ENCODE results near the gene MACIR.
"Not testable (repeated sequence)": the region's sequence is repeated elsewhere in the genome, so short reads cannot be mapped to it uniquely, and the experiment has no call there.

MACIR gene

GRCh38 chr5:103258368-103258956, at the start of gene MACIR:
MACIR (plus strand) TSS chr5:103258763; CDS start chr5:103275920, 17,157 bp downstream.
- peak within 1 kb of the TSS; percentile 80 to 90 for H3K27ac Mint-ChIP-seq
- H3K9me3 Mint-ChIP-seq: no peaks in the 10 kb centered on the region
- peaks cover 31% of the 10 kb centered on the region for H3K4me1 Mint-ChIP-seq
- H3K4me3 Mint-ChIP-seq: peak within 1 kb of the TSS; percentile 85 to 96
- peak; percentile 92 for ATAC-seq
- DNase-seq: peak; percentile 90 to 95
- H3K27me3 Mint-ChIP-seq: peaks cover 22% of the 10 kb centered on the region

DNA sequence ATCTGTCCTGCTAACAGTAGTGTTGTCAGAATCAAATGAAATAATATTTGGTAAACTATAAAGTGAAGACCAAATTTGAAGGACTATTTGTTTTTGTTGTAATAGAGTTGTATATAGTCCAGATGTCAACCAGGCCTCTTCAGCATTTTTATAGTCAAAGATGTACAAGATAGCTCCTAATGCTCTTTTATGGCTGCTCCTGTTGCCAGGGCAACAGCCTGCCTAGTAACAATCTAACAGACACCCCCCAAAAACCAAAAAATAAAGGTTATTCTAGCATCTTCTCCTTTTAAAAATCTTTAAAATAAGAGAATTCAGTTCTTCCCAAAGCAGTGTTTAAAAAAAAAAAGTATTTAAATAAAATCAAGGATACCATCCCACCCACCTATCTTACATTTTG, 49.5 kb upstream of the MACIR start:
- Mint-ChIP-seq H3K27me3 (no peaks in the 10 kb centered on the region), H3K27ac (no peak overlapping the region)

DNA sequence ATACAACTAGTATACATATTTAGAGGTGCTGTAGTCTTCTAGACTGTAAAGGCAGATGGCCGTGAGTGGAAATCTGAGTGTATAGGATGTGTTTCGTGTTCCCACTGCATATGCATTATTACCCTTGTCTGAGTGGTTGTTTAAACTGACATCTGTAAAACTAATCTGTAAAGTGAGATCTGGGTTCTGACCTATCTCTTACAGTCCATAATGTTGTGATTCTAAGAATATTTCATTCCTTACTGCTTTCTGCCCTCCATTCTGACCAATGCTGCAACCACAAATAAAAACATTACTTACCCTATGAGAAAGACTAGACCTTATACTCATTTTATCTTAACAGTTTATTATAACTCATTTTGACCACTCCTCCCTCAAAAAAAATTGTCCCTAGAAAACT, 47.6 kb upstream of the MACIR start:
- DNase-seq (no peak), ATAC-seq (no peak)
- peaks cover 39% of the 10 kb centered on the region for H3K4me1 Mint-ChIP-seq
- peaks cover 0 to 4% of the 10 kb centered on the region in 2 donors for H3K9me3 Mint-ChIP-seq
- no peaks in the 10 kb centered on the region for H3K27me3 Mint-ChIP-seq
- no peak overlapping the region for H3K27ac Mint-ChIP-seq
- H3K4me3 Mint-ChIP-seq: no peak overlapping the region

More for the DNA sequence above, 49.5 kb upstream of the MACIR start:
- no peak for DNase-seq
- H3K4me1 Mint-ChIP-seq: peaks cover 38% of the 10 kb centered on the region
- H3K9me3 Mint-ChIP-seq: peaks cover 0 to 4% of the 10 kb centered on the region in 2 donors
- H3K4me3 Mint-ChIP-seq: no peak overlapping the region
- ATAC-seq: no peak

DNA sequence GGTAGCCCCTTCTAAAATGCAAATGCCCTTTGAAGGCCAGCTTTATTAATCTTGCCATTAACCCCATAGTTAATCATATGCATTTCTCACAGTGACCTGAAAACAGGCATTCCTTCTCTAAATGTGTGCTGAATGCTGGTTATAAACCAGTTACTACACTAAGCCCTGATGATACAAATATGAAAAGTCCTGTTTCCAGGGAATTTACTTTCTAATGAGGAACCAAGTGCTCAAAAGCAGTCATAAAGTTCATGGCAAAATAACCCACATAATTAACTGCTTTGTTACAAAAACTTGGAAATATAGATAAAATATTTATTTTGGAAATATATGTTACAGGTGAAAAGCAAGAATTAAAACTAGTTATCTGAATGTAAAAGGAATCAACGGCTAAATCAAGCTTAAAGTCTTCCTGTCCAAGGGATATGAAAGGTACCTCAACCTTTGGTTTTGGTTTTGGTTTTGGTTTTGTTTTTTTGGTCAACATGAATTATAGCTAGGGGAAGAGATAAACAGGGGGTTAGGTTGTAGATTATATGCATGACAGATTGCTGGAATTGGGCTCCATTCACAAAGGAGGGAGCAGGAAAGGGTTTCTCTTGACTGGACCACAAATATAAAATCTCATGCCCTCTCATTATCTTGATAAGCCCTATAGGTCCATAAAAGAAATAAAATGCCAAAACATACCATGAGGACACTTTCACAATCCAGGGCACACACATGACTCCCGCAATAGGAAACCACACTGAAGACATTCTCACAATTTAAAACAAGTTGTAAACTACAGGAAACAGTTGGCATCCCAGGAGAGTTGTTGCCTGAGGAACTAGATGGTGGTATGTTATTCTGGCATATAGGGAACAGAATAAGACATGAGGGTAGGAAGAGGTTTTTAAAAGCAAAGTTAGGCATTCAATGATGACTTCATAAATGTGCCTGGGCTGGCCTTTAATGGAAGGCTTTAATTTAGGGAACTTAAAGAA, 46.7 kb upstream of the MACIR start:
- H3K4me1 Mint-ChIP-seq: peaks cover 38% of the 10 kb centered on the region
- peaks cover 0 to 4% of the 10 kb centered on the region in 2 donors for H3K9me3 Mint-ChIP-seq
- H3K27me3 Mint-ChIP-seq: no peaks in the 10 kb centered on the region
- peak overlapping the region in 1 of 2 donors; percentile 54 for H3K4me3 Mint-ChIP-seq
- peak overlapping the region in 1 of 2 donors; percentile 52 for H3K27ac Mint-ChIP-seq
- ATAC-seq (peak; percentile 65), DNase-seq (no peak)

DNA sequence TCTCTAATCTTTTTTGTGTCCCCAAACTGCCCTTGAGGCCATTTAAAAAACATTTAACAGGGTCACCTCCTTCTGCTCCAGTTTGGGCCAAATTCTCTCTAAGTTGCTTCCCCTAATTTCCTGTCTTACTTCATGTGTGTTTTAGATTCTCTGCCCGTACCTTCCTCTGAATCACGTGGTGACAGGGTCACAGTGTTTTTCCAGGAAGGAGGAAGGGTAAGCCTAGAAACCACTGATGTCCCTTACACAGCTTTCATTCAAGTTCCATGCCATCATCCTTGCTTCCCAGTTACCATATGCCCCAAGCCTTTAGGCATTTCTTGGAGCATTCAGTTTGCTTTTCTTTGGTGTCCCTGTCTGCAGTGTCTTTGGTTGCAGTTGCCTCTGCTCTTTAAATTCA, 42.4 kb upstream of the MACIR start:
- H3K4me1 Mint-ChIP-seq: peaks cover 18% of the 10 kb centered on the region
- H3K9me3 Mint-ChIP-seq: no peaks in the 10 kb centered on the region
- DNase-seq (no peak), ATAC-seq (no peak)
- no peak overlapping the region for H3K4me3 Mint-ChIP-seq
- H3K27me3 Mint-ChIP-seq: no peaks in the 10 kb centered on the region
- H3K27ac Mint-ChIP-seq: no peak overlapping the region

- Mint-ChIP-seq H3K27me3 (no peaks in the 10 kb centered on the region), H3K9me3 (no peaks in the 10 kb centered on the region), H3K27ac (no peak overlapping the region), H3K4me3 (no peak overlapping the region), H3K4me1 (peaks cover 13% of the 10 kb centered on the region)
- ATAC-seq (no peak), DNase-seq (no peak)
These were observed 41.9 kb upstream of the MACIR start for GRCh38 chr5:103216697-103217096.

- H3K27me3 Mint-ChIP-seq: no peaks in the 10 kb centered on the region
- DNase-seq (no peak), ATAC-seq (no peak)
- H3K27ac Mint-ChIP-seq: no peak overlapping the region
- H3K4me1 Mint-ChIP-seq: peaks cover 9% of the 10 kb centered on the region
- H3K9me3 Mint-ChIP-seq: no peaks in the 10 kb centered on the region
- H3K4me3 Mint-ChIP-seq: no peak overlapping the region
These were observed 41.5 kb upstream of the MACIR start for GRCh38 chr5:103217101-103217500.

DNA sequence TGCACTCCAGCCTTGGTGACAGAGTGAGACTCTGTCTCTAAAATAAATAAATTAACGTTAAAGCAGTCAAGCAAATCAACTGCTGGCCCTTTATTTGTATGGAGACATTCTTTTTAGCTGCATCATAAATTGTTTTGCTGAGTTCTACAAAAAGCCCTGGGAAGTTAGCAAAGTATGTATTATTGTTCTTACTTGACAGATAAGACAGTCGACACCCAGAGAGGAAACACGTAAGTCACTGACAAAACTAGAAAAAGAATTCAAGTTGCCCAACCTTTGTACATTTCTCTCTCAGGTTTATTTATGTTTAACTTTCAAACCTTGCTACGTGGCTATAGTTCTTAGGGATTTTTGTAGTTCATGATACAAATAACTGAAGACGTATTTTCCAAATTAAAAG, 40.4 kb upstream of the MACIR start:
- ATAC-seq (no peak), DNase-seq (no peak)
- H3K27ac Mint-ChIP-seq: no peak overlapping the region
- H3K27me3 Mint-ChIP-seq: no peaks in the 10 kb centered on the region
- no peak overlapping the region for H3K4me3 Mint-ChIP-seq
- no peaks in the 10 kb centered on the region for H3K9me3 Mint-ChIP-seq
- H3K4me1 Mint-ChIP-seq: peaks cover 6% of the 10 kb centered on the region

GRCh38 chr5:103219074-103219473, 39.5 kb upstream of the MACIR start:
- ATAC-seq, DNase-seq, H3K27ac Mint-ChIP-seq, H3K9me3 Mint-ChIP-seq, H3K27me3 Mint-ChIP-seq, H3K4me1 Mint-ChIP-seq, H3K4me3 Mint-ChIP-seq: not testable (repeated sequence)

DNA sequence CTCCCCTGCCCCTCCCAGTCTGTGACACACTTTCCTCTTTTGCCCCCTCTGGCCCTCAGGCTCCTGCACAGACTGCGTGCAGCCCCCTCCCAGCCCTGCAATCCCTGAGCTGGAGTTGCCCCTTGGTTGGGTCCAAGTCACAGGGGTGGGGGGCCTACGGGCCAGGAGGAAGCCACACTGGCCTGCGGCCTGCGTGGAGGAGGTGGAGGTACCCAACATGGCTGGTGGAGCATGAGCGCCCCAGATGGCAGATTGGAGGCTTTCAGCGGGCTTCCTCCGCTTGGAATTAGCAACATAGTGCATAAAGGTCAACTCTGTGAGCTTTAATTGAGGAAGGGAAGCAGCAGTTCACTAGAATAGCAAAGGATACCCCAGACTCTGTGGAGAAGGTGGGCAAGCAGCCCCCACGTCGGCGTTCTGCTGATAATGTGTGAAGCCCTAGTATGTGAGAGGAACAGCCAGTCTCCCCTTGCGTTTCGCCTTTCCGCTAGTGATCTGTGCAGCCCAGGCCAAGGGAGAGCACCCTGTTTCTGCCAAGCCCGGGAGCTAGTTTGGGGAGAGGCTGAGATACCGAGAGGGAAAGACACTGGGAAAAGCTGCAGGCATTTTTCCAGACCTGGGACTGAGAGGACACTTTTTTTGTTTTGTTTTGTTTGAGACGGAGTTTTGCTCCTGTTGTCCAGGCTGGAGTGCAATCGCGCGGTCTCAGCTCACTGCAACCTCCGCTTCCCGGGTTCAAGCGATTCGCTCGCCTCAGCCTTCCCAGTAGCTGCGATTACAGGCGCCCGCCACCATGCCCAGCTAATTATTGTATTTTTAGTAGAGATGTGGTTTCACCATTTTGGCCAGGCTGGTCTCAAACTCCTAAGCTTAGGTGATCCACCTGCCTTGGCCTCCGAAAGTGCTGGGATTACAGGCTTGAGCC, 35.3 kb upstream of the MACIR start:
- Mint-ChIP-seq H3K27me3 (peaks cover 33% of the 10 kb centered on the region), H3K27ac (no peak overlapping the region), H3K4me1 (peaks cover 5% of the 10 kb centered on the region), H3K9me3 (no peaks in the 10 kb centered on the region), H3K4me3 (no peak overlapping the region)
- no peak for DNase-seq
- ATAC-seq: no peak

- no peak overlapping the region for H3K4me3 Mint-ChIP-seq
- no peaks in the 10 kb centered on the region for H3K9me3 Mint-ChIP-seq
- DNase-seq (peak; percentile 43 to 48), ATAC-seq (peak; percentile 85)
- peaks cover 42% of the 10 kb centered on the region for H3K27me3 Mint-ChIP-seq
- H3K4me1 Mint-ChIP-seq: peaks cover 5% of the 10 kb centered on the region
- no peak overlapping the region for H3K27ac Mint-ChIP-seq
These were observed 34.3 kb upstream of the MACIR start for GRCh38 chr5:103224118-103224893.

- Mint-ChIP-seq H3K27me3 (peaks cover 42% of the 10 kb centered on the region), H3K4me3 (no peak overlapping the region), H3K9me3 (no peaks in the 10 kb centered on the region), H3K4me1 (peaks cover 5% of the 10 kb centered on the region), H3K27ac (no peak overlapping the region)
- DNase-seq (no peak), ATAC-seq (no peak)
These were observed 33.7 kb upstream of the MACIR start for GRCh38 chr5:103224894-103225246.

DNA sequence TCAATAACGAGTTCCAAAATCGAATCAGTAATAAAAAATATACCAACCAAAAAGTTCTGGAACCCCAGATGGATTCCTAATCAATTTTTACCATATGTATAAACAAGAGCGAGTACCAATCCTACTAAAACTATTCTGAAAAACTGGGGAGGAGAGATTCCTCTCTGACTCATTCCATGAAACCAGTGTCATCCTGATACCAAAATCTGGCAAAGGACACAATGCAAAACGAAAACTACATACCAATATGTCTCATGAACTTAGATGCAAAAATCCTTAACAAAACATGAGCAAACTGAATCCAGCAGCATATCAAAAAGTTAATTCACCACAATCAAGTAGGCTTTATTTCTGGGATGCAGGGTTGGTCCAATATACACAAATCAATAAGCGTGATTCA, 30.5 kb upstream of the MACIR start:
- DNase-seq: no peak
- peaks cover 5% of the 10 kb centered on the region for H3K4me1 Mint-ChIP-seq
- H3K27me3 Mint-ChIP-seq: peaks cover 42% of the 10 kb centered on the region
- H3K4me3 Mint-ChIP-seq: no peak overlapping the region
- no peak for ATAC-seq
- no peak overlapping the region for H3K27ac Mint-ChIP-seq
- H3K9me3 Mint-ChIP-seq: no peaks in the 10 kb centered on the region

DNA sequence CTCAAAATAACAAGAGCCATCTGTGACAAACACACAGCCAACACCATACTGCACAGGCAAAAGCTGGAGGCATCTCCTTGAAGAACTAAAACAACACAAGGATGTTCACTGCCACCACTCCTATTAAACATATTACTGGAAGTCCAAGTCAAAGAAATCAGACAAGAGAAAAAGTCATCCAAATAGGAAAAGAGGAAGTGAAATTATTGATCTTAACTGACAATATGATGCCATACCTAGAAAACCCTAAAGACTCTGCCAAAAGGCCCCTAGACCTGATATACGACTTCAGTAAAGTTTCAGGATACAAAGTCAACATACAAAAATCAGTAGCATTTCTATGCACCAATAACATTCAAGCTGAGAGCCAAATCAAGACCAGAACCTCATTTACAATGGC, 30.0 kb upstream of the MACIR start:
- Mint-ChIP-seq H3K4me1 (peaks cover 5% of the 10 kb centered on the region), H3K27ac (no peak overlapping the region), H3K4me3 (no peak overlapping the region), H3K27me3 (peaks cover 42% of the 10 kb centered on the region), H3K9me3 (no peaks in the 10 kb centered on the region)
- ATAC-seq (no peak), DNase-seq (no peak)
